HG03039 (cell line): ENCODE results near the gene NAGPA.

Experiments
- ATAC-seq: cut with Tn5 transposase; IDR thresholded peaks from one replicate; pipeline ENCODE4 v1.9.1; 2021; ENCODE audit warnings: mild to moderate bottlenecking, moderate library complexity; ENCODE audit not compliant: unreplicated experiment

Gene NAGPA

GRCh38 chr16:5006348-5007193, 27.2 kb downstream of the NAGPA start:
- ATAC-seq = no peak

GRCh38 chr16:5005916-5006315, 27.8 kb downstream of the NAGPA start:
- no peak for ATAC-seq

- ATAC-seq = no peak
Observed at GRCh38 chr16:5004311-5004710, 29.4 kb downstream of the NAGPA start.

DNA sequence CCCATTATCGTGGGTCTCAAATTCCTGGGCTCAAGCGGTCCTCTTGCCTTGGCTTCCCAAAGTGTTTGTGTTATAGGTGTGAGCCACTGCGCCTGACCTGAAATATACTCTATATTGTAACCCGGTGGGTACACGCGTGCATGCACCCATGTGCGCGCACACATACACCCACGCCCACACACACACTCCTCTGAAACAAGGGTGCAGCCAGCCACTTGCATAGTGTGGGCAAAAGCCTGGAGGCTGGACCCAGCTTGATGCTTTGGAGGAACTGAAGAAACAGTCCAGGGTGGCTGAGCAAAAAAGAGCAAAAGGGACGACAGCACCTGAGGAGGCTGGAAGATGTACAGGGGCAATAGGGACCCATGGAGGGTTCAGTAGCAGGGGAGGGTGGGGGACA, 29.9 kb downstream of the NAGPA start:
- ATAC-seq = no peak

DNA sequence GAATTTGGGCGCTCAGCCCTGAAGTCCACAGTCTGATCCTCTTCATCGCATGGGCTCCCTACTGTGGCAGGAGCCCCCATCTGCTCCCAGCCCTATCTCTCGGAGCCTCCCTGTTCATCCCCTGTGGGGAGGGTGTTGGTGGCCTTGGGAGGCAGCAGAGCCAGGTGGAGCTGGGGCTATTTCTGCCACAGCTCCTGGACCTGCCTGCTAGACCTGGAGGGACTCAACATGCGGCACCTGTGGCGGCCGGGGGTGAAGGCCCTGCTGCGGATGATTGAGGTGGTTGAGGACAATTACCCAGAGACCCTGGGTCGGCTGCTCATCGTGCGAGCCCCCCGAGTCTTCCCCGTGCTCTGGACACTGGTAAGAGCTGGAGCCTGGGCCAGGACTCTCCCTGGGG, 30.5 kb downstream of the NAGPA start:
- ATAC-seq = no peak

DNA sequence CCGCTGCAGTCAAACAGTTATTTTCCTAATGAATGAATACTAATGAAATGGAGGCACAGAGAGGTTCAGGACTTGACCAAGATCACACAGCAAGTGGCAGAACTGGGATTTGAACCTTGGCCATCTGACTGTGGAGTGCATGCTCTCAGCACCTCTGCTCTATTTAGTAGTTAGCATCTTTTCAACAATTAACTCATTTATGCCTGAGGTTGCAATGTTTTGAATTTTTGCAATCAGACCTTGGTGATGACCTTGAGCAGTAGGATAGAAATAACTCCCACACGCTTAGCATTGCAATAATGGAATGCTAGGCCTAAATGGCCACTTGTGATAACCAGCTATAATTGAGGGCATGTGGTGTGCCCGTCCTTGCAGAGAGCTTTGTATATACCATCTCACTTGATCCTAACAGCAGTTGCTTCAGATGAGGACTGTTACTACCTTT, 31.0 kb downstream of the NAGPA start:
- no peak for ATAC-seq

GRCh38 chr16:5001986-5002385, 31.7 kb downstream of the NAGPA start:
- ATAC-seq = no peak

- ATAC-seq = no peak
Observed at GRCh38 chr16:5001571-5001970, 32.2 kb downstream of the NAGPA start.

DNA sequence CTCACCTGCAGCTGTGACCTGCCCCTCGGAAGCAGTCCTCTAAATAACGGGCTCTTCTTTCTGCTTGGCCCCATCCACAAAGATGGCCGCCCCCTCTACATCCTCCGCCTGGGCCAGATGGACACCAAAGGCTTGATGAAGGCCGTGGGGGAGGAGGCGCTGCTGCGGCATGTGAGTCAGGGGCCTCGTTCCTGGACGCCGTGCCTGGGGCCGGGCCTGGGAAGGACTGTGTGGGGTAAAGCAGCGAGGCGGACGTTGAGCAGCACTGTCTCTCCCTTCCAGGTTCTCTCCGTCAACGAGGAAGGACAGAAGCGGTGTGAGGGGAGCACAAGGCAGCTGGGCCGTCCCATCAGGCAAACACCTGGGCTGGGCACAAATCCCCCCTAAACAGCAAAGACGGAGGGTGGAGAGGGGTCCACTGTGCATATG, 33.1 kb downstream of the NAGPA start:
- no peak for ATAC-seq

GRCh38 chr16:4994719-4995434, 38.9 kb downstream of the NAGPA start:
- no peak for ATAC-seq

GRCh38 chr16:4991754-4992153, 42.0 kb downstream of the NAGPA start:
- no peak for ATAC-seq

- no peak for ATAC-seq
Observed at GRCh38 chr16:4990415-4990814, 43.3 kb downstream of the NAGPA start.

- ATAC-seq = no peak
Observed at GRCh38 chr16:4989391-4990006, 44.2 kb downstream of the NAGPA start.

DNA sequence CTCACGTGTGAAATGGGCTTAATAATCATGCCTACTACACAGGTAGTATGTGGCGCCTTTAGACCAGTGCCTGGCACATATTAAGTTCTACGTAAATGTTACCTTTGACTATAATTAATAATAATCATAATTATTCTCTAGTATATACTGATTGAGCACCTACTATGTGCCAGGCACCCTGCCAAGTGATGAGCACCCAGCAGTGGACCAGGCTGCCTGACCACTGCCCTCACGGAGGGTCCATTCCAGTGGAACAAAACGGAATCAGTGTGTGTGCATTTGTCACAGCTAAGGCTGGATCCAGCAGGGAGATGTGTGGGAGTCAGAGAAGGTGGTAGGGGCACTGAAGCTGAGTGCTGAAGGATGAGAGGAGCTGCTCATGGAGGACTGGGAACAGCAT, 45.1 kb downstream of the NAGPA start:
- no peak for ATAC-seq

DNA sequence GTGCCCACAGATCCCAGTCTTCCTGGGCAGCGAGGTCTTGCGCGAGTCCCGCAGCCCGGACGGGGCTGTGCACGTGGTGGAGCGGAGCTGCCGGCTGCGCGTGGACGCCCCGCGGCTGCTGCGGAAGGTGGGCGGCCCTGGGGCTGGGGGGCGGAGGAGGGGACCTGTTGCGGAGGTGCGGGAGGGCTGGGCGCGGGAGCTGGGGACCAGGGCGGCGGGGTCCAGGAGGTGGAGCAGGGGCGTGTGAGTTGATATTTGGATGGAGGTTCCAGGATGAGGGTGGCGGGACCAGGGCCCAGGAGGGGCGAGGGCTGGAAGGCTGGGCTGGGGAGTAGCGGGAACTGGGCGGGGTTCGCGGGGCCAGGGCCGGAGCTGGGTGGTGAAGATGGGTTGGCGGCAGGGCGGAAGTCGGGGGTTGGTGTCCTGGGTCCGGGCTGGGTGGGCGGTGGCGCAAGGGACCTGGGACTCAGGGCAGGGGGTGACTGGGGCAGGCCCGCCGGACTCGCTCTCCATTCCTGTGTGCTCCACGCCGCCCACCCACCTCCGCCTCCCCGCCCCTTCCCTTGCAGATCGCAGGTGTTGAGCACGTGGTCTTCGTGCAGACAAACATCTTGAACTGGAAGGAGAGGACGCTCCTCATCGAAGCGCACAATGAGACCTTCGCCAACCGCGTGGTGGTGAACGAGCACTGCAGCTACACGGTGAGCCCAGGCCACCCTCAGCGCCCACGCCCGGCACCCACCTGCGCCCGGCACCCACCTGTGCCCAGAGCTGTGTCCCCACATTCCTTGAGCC, 46.0 kb downstream of the NAGPA start:
- ATAC-seq = no peak

DNA sequence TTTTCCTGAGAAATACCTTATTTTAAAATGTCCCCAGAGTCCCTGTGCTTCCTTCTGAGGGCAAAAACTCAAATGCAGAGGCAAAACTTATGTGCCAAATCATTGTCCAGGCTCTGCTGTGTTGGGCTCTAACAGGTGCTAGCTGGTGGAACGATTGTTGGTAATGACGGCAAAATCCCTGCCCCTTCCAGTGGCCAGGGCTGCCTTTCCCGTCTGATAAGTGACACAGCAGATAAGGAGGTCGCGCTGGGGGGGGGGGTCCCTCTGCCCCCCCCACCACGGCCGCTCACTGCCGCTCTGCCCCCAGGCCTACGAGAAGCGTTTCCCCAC, 46.5 kb downstream of the NAGPA start:
- ATAC-seq = no peak

DNA sequence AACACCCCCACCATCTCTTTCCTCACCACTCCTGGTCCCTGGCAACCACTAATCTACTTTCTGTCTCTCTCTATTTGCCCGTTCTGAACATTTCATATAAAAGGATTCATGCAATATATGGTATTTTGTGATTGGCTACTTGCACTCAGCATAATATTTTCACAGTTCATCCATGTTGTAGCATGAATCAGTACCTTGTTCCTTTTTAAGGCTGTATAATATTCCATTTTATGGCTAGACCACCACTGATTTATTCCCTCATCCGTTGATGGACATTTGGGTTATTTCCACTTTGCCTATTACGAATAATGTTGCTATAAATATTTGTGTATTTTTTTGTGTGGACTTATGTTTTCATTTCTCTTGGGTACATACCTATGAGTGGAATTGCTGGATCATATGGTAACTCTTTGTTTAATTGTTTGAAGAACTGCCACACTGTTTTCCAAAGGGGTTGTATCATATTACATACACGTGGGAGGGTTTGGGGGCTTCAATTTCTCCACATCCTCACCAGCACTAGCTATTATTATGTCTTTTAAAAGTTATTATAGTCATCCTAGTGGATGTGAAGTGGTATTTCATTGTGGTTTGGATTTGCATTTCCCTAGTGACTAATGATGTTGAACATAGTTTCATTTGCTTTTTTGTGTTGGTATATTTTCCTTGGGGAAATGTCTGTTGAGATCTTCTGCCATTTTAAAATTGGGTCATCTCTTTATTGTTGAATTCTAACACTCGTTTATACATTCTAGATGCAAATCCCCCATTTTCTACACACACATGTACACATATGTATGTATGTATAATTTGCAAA, 49.4 kb downstream of the NAGPA start:
- ATAC-seq = no peak

DNA sequence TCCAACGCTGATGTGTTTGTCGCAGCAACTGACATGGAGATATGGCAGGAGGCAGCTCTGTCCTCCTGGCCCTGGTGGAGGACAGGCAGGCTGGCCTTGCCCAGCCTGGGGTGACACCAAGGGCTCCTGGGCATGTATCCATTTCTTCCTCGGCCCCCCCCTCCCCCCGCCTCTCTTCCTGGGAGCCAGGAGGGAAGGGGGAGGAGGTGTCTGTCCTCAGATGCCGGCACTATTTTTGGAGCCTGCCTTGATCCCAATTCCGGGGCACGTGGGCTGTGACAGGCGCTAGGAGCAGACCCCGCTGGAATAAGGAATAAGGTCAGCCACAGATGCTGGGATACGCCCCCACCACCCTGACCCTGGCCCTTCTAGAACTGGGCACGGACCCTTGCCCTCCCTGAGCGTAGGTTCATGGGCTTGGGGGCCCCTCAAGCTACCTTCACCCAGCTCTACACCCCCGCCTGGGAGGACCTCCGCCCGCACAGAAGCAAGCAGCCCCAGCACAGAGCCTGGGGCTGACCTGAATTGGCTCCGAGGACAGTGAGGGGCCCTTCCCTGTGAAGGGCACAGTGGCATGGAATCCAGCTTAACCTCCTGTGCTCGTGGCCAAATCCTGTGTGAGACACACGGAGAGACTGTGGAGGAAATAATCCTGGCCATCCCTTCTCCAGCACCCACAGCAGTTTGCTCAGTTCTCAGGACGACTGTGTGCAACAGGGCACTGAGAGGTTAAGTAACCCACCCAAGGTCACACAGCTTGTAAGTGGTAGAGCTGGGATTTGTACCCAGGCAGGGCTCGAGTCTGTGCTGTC, 51.5 kb downstream of the NAGPA start:
- ATAC-seq = no peak

- ATAC-seq = no peak
Observed at GRCh38 chr16:4981473-4981872, 52.3 kb downstream of the NAGPA start.
